Fibroblast of mammary gland (primary cell): Measurements from ENCODE around the gene CCDC61.

Source experiments
- DNase-seq: peaks from one replicate; pipeline ENCODE4 v3.0.0-alpha.2; 2010; ENCODE audit warnings: low read depth
- H3K4me3 ChIP-seq: 2 replicates; pipeline ENCODE4 v1.5.1; 2011; ENCODE audit warnings: low read depth, mild to moderate bottlenecking, low read length, moderate library complexity; ENCODE audit not compliant: control insufficient read depth
- CTCF ChIP-seq: conservative IDR thresholded peaks from 2 replicates; pipeline ENCODE4 v1.5.1; 2011; ENCODE audit warnings: low read depth, low read length, inconsistent platforms; ENCODE audit not compliant: control insufficient read depth, insufficient read depth

The CCDC61 gene

GRCh38 chr19:45955905-45956608, 39.2 kb upstream of the CCDC61 start:
- no peak overlapping the region for H3K4me3 ChIP-seq
- no peak for TF ChIP-seq CTCF
- DNase-seq: no peak

DNA sequence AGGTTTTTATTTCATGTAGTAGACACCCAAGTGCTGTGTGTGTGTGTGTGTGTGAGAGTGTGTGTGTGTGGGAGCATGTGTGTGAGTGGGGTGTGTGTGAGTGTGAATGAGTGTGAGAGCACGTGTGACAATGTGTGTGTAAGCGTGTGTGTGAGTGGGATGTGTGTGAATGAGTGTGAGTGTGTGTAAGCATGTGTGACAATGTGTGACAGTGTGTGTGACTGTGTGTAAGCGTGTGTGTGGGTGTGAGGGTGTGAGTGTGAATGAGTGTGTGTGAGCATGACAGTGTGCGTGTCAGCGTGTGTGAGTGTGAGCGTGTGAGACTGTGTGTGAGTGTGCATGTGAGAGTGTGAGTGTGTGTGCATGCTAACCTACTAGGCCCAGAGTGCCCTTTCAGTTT, 36.9 kb upstream of the CCDC61 start:
- DNase-seq: no peak
- TF ChIP-seq CTCF: no peak
- no peak overlapping the region for H3K4me3 ChIP-seq

DNA sequence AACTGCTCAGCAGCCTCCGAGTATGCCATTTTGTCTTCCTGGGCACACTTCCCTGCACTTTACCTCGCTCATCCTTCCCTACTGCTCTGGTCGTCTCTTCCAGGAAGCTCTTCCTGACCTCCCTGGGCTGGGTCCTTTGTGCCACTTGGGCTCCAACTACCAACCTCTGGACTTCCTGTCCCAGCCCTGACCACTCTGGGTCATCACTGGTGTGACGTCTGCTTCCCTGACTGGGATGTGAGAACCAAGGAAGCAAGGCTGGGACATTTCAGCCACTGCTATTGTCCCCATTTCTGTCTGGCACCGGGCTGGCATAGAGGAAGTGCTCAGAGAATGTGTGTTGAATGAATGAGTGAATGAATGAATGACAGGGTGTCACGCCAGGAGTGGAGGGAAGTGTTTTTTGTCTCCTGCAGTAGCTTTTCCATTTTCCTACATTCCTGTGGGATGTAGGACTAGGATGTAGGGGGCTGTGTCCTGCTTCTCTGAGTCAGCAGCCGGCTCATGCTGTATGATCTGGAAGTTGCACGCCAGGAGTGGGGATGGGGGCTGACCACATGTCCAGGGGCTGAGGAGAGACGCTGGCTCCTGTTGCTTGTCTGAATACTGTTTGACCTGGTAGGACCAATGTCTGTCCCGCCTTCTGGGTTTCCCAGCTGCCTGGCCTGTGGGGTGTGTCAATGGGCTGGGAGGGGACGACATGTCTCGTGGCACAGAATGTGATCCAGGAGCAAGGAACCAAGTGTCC, 36.3 kb upstream of the CCDC61 start:
- TF ChIP-seq CTCF: no peak
- no peak for DNase-seq
- H3K4me3 ChIP-seq: no peak overlapping the region

DNA sequence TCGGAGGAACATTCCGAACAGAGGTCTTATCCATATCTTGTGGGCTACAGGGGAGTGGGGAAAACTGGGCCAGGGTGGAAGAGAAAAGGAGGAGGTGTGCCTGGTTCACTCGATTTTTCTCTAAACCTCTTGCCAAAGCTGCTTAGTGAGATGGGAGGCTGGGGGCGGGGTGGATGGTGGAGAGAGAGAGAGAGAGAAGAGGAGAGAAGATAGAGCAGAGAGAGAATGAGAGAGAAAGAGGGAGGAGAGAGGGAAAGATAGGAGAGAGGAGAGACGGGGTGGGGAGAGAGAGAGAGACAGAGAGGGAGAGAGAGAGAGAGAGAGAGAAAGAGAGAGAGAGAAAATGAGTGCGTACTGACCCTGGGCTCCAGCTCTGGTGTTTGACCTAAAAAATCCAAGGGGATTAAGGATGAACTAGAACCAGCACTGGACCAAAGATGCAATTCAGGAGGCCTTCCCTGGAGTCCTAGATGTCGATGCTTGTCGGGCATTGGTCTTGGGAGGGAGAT, 35.7 kb upstream of the CCDC61 start:
- DNase-seq: no peak
- no peak overlapping the region for H3K4me3 ChIP-seq
- TF ChIP-seq CTCF: no peak

- H3K4me3 ChIP-seq: no peak overlapping the region
- no peak for DNase-seq
- no peak for TF ChIP-seq CTCF
These were observed 34.6 kb upstream of the CCDC61 start for GRCh38 chr19:45960595-45961235.

DNA sequence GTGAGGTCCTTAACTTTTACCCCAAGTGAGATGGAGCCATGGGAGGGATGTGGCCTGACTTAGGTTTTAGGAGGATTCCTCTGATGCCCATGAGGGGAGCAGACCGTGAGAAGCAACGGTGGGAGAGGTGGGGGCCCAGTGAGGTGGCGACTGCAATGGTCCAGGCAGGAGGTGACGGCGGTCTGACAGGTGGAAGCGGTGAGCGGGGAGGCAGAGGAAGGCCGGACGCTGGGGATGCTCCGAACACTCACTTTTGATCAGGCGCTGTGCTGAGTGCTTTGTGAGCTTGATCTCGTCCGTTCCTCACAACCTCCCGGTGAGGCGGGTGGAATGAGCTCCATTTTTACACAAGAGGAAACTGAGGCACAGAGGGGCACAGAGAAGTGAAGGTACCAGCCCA, 33.2 kb upstream of the CCDC61 start:
- no peak for DNase-seq
- H3K4me3 ChIP-seq: no peak overlapping the region
- TF ChIP-seq CTCF: no peak
